T-helper 1 cell (primary cell): Measurements from ENCODE around the gene PTPN2.
"Not testable (repeated sequence)": the region's sequence is repeated elsewhere in the genome, so short reads cannot be mapped to it uniquely, and the experiment has no call there.

Experiments used
- DNase-seq, 5 donors: peaks; one replicate each; pipeline ENCODE4 v3.0.0-alpha.2; 2012 to 2020
- total RNA-seq, 4 donors: gene quantifications; one replicate each; lab custom pipeline; 2026; lab: John Stamatoyannopoulos, UW

Gene PTPN2
- total RNA-seq = 71.3 to 81.1 (median 76.0) reads per million in 4 donors

DNA sequence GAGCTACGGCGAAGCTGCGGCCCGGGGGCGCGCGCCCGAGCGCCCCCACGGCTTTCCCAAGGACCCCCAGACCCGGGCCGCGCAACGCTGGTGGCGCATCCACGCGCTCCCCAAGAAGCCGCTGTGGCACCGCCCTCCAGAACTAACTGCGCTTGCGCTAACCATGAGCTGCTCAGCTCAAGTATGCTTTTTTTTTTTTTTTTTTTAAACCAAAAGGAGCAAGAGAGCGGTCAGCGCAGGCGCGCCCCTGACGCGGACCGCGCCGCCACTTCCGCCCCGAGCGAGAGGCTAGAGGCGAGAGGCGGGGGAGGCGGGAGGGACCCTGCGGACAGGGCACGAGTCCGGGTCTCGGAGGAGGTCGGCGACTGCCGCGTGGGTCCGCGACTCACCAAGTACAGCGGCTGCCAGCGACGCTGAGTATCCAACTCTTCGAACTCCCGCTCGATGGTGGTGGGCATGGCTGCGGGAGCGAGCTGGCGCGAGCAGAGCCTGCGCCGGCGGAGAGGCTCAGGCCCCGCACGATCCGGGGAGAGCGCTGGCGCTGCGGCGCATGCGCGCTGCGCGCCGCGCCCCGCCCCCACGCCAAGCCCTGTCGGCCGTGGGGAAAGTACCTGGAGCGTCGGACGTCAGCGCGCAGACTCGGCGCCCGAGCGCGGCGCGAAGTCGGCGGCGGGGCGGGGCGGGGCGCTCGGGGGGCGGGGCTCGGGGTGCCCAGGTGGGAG is at the start of gene PTPN2:
Gene PTPN2 (minus strand): TSS at position 554 of the 722 bp plus-strand sequence. CDS start 96 bp downstream, at position 458.
- DNase-seq = peak; percentile 85 to 96 (median 90)

DNA sequence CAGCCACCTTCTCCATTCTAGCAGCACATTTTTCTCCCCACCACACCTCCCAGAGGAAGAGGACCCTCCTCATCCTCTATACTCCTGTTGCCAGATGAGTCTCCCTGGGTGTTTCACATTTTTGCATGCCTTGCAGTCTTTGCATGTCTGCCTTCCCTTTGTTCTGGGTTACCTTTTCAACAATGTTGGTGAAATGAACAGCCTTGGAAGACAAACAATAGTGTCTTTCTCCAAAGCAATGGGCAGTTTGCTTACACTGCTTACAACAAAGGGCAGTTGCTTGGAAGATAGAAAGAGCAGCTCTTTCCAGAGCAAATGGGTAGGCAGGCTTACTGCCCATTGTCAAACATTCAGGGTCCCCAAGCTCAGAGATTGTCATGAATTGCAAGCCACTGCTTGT is 49.3 kb upstream of the PTPN2 start:
- DNase-seq = no peak

DNA sequence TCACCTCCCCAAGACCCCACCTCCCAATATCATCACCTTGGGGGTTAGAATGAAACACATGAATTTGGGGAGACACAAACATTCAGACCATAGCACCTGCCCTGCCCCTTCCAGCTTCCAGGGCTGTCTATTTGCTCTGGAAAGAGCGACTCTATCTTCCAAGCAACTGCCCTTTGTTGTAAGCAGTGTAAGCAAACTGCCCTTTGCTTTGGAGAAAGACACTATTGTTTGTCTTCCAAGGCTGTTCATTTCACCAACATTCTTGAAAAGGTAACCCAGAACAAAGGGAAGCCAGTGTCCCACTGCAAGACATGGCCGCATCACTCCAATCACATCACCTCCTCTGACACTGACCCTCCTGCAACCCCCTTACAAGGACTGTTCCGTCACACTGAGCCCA is 46.9 kb upstream of the PTPN2 start:
- DNase-seq = no peak

DNA sequence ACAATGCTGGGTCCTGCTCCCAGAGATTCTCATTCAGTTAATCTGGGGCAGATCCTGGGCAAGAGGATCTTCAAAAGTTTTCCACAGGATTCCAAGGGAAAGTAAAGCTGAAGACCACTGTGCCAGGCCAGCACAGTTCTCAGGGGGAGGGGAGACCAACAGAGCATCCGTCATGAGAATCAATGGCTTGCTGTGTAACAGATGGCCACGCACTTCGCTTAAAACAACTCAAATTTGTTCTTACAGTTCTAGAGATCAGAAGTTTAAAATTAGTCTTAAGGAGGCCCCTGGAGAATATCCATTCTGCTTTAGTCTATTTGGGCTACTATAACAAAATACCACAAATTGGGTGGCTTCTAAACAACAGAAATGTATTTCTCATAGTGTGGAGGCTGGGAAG is 46.3 kb upstream of the PTPN2 start:
- no peak for DNase-seq

DNA sequence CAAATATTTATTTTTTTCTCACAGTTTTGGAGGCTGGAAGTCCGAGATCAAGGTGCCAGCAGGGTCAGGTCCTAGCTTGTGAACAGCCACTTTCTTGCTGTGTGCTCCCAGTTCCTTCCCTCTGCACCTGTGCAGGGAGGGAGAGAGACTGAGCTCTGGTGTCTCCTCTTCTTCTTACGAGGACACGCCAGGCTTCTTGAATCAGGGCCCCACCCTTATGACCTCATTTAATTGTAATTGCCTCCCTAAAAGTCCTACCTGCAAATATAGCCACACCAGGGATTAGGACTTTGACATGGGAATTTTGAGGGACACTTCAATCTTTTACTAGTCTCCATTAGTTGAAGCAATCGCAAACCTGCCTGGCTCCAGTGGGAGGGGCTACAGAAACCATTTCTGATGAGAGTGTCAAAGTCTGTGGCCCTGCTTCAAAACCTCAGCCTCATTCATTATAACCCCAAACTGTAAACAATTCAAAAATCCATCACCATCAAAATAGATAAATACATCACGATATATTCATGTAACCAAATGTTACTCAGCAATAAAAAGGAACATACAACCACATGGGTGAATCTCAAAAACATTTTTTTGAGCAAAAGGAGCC is 45.5 kb upstream of the PTPN2 start:
- no peak for DNase-seq

DNA sequence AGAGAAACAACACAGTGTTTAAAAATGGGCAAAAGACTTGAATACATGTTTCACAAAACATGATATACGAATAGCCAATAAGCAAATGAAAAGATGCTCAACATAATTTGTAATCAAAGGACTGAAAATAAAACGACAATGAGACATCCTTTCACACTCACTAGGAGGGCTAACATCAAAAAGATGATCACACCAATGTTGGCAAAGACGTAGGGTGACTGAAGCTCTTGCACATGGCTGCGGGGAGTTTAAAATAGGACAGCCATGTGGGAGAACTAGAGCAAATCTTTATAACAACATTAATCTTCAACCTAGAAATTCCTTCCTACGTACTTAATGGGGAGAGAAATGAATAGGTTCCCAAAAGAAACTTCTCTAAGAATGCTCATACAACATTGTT is 44.6 kb upstream of the PTPN2 start:
- DNase-seq = no peak

DNA sequence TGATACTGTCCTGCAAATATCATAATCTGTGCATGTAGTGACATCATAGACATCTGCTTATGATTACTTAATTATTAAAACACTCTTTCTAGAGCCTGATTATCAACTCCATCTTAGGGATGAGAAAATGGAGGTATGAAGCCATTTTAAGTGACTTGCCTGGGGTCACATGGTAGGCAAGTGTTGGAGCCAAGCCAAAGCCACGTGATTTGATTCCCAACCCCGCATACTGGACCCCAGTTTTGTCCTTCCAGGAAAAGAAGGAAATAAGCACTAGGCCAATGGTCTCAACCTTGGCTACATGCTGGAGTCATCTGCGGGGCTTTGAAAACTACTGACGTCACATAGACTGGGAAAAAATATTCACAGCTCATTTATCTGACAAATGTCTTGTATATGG is 44.2 kb upstream of the PTPN2 start:
- no peak for DNase-seq

DNA sequence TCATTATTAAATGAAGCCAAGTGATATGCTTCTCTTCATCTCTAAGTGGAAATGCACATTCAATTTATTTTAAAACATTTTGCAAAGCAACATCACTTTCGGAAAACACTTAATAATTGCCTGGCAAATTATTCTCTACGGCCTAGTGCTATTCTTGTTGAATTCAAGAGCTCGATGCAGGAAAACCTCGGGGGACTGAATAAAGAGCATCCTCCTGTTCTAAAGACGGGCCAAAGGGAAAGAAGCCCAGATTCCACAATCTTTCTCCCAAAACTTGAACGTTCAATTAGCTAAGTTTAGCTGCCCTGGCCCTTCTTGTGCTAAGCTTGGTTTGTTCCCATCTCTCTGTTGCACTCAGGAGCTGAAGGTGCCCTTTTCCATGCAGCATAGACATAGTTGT is 40.6 kb upstream of the PTPN2 start:
- no peak for DNase-seq

DNA sequence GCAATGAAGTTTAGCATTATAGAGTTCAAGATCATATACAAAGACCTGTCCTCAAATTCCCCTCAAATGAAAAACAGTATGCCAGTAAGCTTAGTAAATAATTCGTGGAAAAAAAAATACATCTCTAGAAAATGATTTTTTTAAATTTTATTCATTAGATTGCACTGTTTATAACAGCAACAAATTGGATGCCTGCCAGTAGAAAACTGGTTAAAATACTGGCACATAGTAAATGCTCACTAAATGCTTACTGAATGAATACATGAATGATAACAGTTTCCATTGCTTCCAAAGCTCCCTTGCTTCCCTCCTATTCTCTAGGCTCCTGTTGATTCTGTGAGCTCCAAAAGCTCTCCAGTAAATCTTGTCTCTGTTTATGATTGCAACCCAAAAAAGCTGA is 38.2 kb upstream of the PTPN2 start:
- DNase-seq = no peak

DNA sequence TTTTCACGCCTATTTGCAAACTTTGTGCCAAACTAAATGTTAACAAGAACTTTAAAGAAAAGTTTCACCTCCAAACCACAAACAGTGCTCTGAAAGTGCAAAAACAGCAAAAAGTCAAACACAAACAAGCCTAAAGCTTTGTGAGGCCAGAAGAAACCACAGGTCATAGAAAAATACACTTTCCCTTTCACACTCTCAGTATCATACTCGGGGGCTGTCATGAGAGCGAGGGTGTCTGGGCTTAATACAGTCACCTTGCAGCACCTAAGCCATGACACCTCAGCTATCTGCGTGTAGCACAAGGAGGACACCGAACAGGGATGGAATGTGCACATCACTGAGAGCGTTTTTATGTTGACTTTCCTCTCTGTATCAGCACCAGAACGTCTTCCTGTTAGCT is 37.1 kb upstream of the PTPN2 start:
- peak in 2 of 5 donors; percentile 8 to 43 for DNase-seq

DNA sequence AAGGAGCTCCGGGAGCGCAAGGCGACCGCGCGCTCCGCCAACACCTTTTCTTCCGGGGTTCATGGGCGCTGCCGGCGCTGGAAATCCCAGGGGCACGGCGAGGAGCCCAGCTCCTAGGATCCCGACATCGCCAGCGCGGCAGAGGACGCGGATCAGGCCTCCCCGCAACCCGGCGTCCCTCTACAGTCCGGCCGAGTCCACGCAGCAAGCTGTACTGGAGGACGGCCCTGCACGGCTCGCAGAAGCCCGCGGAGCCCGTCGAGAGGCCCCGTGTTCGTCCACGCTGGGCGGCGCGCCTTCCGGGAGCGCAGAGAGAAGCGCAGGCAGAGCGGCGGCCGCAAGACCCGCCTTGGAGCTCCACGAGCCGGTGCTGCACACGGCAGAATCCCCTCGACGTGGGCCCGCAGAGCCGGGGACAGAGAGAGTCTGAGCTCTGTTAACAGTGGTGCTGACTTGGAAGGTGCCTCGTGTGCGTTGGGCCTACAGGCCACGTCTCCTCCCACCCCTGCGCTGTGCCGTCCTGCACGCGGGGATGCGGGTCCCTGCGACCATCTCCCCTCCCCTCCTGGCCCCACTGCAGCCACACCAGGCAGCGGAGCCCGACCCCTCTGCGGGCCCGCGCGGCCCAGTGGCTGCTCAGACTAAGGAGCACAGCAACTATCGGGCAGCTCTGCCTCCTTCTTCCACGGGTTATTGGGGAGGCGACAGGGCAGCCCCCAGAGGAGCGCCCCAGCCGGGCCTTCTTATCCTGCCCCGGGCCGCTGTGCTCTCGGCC is 28.1 kb upstream of the PTPN2 start:
- DNase-seq = no peak

DNA sequence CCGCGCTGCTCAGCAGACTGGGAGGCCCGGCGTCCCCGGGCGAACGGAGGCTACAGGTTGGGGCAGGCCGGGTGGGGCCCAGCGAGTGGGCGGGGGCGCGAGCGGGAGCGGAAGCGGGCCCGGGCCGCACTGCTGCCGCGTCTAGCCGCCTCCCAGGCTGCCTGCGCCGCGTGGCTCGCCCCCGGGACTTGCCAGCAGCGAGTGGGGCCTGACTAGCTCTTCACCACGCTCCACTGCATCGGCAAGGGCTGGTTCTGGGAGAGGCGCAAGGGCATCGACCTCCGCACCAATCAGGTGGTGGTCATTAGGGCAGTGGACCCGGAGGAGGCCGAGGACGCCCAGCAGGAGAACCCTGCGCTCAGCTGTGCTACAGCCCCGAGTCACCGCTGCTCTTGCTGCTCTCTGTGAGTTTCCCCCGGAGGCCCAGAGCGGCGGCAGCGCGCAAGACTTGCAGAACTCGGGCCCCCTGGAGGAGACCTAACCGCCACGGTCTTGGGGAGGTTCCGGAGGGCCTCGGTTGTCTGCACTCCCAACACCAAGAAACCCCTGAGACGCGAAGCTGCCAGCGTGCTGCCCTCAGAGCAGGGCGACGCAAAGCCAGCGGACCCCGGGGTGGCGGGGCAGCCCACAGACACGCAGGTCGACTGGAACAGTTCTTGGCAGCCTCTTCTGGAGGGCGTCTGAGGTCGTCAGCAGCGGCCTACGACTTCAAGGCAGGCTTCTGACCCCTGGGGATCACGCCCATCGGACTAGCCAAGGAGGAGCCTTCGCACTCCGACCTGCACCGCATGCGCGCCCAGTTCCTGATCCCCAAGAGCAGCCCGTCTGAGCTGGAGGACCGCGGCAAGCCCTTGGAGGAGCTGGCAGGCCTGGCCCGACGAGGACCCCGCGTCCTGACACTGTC is 27.2 kb upstream of the PTPN2 start:
- DNase-seq = peak in 4 of 5 donors; percentile 16 to 46 (median 34)

DNA sequence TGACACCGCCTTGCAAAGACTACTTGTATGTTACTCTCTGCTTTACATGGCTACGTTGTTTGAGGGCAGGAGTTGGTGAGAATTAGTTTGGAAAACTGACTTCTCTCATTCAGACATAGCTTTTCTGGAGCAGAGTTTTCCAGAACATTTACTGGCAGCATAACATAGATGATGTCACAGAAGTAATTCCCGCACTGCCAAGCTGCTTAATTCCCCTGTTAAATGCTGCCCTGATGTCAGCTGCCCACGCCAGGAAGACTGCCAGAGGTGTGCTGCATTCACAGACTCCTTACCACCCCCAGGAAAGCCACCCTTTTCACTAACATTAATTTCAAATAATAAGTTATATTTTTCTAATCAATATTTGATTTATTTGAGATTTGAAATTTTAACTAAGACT is 24.7 kb upstream of the PTPN2 start:
- DNase-seq = no peak

DNA sequence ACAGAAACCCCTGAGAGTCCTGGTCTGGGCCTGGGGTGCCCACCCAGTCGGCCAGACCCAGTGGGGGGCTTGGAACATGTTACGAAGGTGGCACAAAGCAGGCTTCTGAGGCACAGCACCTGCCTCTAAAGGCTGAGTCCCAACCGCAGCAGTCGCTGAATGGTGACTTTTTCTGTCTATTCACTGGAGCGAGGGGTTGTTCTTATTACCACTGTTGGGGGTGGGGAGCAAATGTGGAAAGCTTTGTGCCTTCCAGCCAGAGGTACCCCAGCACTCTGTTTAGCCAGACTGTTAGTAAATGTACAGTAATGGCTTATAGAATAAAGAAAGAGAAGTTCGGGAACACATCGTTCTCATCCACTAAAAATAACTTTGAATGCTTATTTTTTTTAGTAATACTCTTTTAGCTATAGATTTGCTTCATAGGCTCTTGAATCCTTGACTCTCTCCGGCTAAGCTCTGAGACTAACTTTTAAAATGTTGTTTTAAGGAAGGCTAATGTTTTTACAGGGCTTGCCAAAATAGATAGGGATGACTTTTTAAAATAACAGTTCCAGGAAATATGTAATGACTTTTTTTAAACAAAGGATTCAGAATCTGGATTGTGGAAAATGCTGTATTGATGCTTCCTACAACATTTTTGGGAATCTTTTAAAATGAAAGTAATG is 23.4 kb upstream of the PTPN2 start:
- DNase-seq = no peak

DNA sequence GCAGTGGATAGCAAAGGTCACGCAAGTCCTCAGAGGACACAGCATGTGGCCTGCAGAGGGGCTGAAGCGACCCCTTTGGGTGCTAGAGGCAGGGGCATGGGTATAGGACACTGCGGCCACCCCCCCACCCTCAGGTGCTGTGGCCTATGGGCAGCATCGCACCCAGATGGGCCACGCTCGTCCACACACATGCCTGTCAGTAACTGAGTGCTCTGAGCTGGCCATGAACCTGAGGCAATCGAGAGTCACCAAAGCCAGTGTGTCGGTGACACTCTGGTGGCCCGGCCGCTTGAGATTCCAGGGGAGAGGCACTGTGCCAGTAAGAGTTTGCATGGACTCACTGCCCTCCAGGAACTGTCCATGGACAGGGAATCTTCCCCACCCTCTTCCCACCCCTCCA is 22.7 kb upstream of the PTPN2 start:
- DNase-seq = no peak

DNA sequence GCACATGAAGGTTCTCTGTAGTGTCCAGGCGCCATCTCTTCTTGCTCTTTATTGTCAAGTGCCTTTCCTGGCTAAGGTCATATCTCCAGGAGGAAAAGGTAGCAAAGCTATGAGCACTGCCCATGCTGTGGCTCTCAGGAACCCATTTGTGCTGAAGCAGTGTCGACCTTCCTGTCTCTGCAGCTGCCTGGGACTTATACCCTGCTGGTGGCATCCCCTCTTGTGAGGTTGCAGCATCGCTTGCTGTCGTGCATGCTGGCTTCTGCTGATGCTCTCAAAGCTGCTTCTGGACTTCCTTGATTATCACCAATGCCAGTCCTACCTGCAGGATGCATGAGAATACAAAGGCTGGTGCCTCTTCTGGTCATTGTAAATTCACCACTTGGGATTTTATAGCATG is 22.1 kb upstream of the PTPN2 start:
- DNase-seq = no peak

DNA sequence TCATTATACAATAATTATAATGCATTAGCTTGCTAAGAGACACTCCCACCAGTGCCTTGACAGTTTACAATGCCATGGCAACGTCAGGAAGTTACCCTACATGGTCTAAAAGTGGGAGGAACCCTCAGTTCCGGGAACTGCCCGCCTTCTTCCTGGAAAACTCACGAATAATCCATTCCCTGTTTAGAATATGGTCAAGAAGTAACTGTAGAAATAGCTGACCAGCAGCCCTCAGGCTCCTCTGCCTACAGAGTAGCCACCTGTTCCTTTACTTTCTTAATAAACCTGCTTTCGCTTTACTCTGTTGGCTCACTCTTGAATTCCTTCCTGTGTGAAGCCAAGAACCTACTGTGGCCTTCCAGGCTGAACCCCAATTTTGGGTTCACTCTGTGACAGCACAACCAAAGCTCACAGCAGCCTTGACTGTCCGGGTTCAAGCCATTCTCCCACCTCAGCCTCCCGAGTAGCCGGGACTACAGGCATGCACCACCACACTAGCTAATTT is 20.0 kb upstream of the PTPN2 start:
- peak in 2 of 5 donors; percentile 15 to 83 for DNase-seq

DNA sequence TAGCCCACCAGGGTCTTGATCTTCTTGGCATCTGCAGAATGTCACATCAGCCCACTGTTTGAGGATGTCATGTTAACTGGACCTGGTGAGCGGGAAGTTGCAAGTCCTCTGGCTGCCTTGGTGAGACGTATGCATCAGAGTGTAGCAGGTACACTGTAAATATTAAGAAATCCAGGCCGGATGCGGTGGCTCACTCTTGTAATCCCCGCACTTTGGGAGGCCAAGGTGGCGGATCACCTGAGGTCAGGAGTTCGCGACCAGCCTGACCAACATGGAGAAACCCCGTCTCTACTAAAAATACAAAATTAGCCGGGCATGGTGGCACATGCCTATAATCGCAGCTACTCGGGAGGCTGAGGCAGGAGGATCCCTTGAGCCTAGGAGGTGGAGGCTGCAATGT is 17.2 kb upstream of the PTPN2 start:
- not testable (repeated sequence) for DNase-seq

DNA sequence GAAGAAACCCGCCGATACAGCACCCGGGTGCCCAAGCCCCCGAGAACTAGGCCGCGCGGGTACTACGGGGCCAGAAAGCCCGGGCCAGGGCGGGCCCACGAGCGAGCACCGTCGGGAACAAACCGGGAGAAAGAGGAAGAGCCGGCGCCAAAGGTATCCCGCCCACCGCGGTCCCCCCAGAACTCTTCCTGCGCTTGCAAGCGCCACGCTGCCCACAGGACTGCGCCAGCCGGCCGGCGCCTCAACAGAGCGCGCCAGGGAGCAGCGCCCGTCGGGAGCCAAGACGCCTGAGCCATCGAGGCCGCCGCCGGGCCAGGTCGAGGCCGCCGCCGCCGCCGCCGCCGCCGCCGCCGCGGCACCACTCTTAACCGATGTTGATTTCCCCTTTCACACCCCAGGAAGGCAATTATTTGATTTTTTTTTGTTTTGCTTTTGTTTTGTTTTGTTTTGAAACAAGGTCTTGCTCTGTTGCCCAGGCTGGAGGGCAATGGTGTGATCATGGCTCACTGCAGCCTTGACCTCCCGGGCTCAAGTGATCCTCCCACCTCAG is 12.8 kb upstream of the PTPN2 start:
- DNase-seq = not testable (repeated sequence)

DNA sequence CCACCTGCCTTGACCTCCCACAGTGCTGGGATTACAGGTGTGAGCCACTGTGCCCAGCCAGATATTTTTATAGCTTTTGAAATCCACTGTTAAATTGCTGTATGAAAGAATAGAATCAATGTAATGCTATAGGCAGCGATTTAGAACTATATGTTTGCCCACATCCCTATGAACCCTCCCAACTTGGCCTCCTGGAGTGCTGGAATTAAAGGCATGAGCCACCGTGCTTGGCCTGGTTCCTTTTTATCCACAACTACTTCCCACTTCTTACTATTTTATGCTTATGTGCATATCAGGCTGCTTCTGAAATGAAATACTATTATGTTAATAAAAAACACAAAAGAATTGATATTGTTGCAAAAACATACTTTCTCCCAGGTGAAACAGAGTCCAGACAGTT is 11.6 kb upstream of the PTPN2 start:
- DNase-seq = no peak

DNA sequence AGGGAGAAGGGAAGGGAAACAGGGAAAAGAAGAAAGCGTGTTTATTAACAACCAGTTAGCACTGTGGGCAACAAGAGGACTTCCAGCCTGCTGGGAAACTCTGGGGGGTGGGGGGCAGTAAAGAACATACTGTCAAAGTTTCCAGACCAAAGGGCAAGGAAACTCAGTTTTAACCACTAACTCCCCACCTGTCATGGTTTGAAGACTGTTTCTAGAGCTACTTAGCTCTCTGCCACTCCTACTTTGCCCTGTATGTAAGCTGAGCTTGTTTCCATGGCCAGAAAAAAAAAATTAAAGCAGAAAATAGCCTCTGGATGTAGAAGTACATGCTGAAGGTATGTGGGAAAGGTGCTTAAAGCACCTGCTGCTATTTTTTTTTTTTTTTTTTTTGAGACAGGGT is 11.0 kb upstream of the PTPN2 start:
- DNase-seq = no peak

DNA sequence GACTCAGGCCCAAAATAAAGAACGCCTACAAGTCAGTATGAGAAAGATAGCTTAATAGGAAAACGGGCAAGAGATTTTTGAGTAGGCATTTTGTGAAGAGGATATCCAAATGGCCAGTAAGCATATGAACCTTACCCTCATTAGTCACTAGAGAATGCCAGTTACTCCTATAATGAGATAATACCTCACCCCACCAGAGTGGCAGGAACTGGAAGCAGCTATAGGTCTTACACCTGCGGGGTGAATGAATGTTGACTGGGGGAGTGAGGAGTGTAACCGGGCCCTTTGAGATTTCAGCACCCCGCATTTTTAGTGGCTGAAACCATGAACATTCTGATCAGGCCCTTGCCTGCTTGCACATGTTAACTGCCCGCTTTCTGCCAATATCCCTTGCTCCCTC is 7.5 kb upstream of the PTPN2 start:
- DNase-seq = no peak
